Embryonic facial prominence (tissue), 1 donor: Measurements from ENCODE around the gene GTF2I.
"Not testable (repeated sequence)": the region's sequence is repeated elsewhere in the genome, so short reads cannot be mapped to it uniquely, and the experiment has no call there.

Experiments
- DNase-seq: peaks from one replicate; pipeline ENCODE4 v3.0.0-alpha.2; 2016; ENCODE audit errors: extremely low spot score

Gene GTF2I

GRCh38 chr7:74779053-74779452 lies 121.5 kb downstream of the GTF2I start:
- DNase-seq, result not testable (repeated sequence)

- not testable (repeated sequence) for DNase-seq
These were observed 124.2 kb downstream of the GTF2I start for GRCh38 chr7:74781746-74782145.

- DNase-seq, result not testable (repeated sequence)
These were observed 126.1 kb downstream of the GTF2I start for GRCh38 chr7:74783595-74783994.

GRCh38 chr7:74788369-74789150 lies 131.0 kb downstream of the GTF2I start:
- peak; percentile 81 for DNase-seq

- DNase-seq, result not testable (repeated sequence)
These were observed 131.8 kb downstream of the GTF2I start for GRCh38 chr7:74789200-74789736.

- DNase-seq, result not testable (repeated sequence)
These were observed 140.5 kb downstream of the GTF2I start for GRCh38 chr7:74797848-74798622.

- not testable (repeated sequence) for DNase-seq
These were observed 141.1 kb downstream of the GTF2I start for GRCh38 chr7:74798644-74799043.
